Measurements from ENCODE around the gene KHDC3L.

KHDC3L gene

GRCh38 chr6:73409395-73409794 lies 46.9 kb downstream of the KHDC3L start:
- H3K27ac Mint-ChIP-seq (ENCODE audit: low read depth) = no peak overlapping the region
- no peak for ATAC-seq (replicated peaks; ENCODE audit: extremely low read depth, poor library complexity, severe bottlenecking)
- no peaks in the 10 kb centered on the region for H3K9me3 Mint-ChIP-seq
- no peak for DNase-seq (ENCODE audit: low spot score in 2 of 2)
- H3K4me3 Mint-ChIP-seq = no peak overlapping the region
- peaks cover 8% of the 10 kb centered on the region for H3K36me3 Mint-ChIP-seq (ENCODE audit: insufficient read depth)
- no peaks in the 10 kb centered on the region for H3K27me3 Mint-ChIP-seq
- no peaks in the 10 kb centered on the region for H3K4me1 Mint-ChIP-seq

DNA sequence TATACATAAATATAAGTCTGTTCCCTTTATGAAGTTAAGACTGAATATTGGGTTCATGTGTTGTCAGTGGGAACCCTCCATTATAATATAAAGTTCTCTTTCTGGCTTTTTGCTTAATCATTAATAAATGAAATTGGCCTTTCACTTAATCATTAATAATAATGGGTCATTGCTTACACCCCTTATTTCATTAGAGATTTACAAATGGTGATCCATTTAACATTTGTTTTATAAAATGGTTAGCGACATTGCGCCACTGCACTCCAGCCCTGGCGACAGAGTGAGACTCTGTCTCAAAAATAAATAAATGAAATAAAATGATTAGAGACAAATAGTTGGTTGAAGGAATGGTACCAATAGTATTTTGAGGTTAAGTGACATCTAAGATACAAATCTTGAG lies 50.6 kb downstream of the KHDC3L start:
- ATAC-seq (replicated peaks; ENCODE audit: extremely low read depth, poor library complexity, severe bottlenecking) (no peak), DNase-seq (ENCODE audit: low spot score in 2 of 2) (no peak)
- H3K4me1 Mint-ChIP-seq = peaks cover 9% of the 10 kb centered on the region
- no peak overlapping the region for H3K4me3 Mint-ChIP-seq
- H3K36me3 Mint-ChIP-seq (ENCODE audit: insufficient read depth) = peaks cover 10% of the 10 kb centered on the region
- H3K9me3 Mint-ChIP-seq = no peaks in the 10 kb centered on the region
- H3K27ac Mint-ChIP-seq (ENCODE audit: low read depth) = no peak overlapping the region
- H3K27me3 Mint-ChIP-seq = no peaks in the 10 kb centered on the region

Data from central memory CD8-positive, alpha-beta T cell (primary cell).